CD4-positive, alpha-beta T cell treated with Interleukin-6 at 100 ng/mL for 8 hours (primary cell): ENCODE measurements around the gene TACC2.
A peak's percentile ranks its signal among the peaks of the same experiment; 100 is the strongest.
"Not testable (repeated sequence)": the region's sequence is repeated elsewhere in the genome, so short reads cannot be mapped to it uniquely, and the experiment has no call there.

Source experiments
- DNase-seq: peaks from one replicate; pipeline ENCODE4 v3.0.0-alpha.2; 2020; ENCODE audit warnings: mixed read lengths, low spot score

Gene TACC2, protein sequence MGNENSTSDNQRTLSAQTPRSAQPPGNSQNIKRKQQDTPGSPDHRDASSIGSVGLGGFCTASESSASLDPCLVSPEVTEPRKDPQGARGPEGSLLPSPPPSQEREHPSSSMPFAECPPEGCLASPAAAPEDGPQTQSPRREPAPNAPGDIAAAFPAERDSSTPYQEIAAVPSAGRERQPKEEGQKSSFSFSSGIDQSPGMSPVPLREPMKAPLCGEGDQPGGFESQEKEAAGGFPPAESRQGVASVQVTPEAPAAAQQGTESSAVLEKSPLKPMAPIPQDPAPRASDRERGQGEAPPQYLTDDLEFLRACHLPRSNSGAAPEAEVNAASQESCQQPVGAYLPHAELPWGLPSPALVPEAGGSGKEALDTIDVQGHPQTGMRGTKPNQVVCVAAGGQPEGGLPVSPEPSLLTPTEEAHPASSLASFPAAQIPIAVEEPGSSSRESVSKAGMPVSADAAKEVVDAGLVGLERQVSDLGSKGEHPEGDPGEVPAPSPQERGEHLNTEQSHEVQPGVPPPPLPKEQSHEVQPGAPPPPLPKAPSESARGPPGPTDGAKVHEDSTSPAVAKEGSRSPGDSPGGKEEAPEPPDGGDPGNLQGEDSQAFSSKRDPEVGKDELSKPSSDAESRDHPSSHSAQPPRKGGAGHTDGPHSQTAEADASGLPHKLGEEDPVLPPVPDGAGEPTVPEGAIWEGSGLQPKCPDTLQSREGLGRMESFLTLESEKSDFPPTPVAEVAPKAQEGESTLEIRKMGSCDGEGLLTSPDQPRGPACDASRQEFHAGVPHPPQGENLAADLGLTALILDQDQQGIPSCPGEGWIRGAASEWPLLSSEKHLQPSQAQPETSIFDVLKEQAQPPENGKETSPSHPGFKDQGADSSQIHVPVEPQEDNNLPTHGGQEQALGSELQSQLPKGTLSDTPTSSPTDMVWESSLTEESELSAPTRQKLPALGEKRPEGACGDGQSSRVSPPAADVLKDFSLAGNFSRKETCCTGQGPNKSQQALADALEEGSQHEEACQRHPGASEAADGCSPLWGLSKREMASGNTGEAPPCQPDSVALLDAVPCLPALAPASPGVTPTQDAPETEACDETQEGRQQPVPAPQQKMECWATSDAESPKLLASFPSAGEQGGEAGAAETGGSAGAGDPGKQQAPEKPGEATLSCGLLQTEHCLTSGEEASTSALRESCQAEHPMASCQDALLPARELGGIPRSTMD (N-terminal part only)

DNA sequence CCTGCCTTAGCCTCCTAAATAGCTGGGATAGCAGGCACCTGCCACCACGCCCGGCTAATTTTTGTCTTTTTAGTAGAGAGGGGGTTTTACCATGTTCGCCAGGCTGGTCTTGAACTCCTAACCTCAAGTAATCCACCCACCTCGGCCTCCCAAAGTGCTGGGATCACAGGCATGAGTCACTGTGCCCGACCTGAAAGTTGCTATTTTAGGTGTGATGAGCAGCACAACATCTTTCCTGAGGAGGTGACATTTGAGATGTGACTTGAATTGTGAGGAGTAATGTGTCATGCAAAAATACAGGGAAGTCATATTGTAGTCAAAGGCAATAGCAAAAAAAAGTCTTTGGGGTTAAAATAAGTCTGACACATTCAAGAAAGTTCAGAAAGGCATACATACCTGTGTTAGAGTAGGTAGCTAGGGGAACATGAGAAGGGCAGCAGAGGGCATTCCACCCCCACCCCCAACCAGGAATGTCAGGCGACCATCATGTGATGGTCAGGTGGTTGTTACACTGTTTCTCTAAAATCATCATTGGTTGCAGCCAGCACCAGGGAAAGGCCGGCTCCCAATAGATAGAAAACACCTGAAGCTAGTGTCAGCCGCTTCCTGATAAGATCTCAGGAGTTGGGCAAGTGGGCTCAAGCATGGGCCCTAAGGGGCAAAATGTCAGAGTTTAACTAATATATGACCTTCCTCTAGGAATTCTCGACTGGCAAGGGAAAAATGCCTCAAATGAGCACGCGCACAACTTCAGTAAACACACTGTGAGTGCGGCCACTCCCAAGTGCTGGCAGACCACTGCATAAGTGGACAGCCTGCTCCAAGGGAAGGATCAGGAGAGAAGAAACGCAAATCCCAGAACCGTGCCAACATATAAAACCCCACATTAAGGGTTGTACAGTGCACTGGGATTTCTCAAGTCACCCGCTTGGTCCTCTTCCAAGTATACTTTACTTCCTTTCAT, at the start of gene TACC2:
TACC2 (plus strand) TSS at position 803 of the 964 bp plus-strand sequence. CDS start 32,819 bp downstream, outside the sequence.
- DNase-seq: no peak

DNA sequence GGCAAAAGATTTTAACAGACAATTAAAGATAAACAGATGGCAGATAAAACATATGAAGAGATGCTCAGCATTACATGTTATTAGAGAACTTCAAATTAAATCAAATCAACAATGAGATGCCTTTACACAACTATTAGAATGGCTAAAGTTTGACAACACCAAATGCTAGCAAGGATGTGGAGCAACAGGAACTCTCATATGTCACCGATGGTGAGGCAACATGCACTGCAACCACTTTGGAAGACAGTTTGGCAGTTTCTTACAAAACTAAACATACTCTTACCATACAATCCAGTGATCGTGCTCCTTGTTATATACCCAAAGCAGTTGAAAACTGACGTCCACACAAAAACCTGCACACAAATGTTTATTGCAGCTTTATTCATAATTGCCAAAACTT, 47.4 kb upstream of the TACC2 start:
- no peak for DNase-seq

DNA sequence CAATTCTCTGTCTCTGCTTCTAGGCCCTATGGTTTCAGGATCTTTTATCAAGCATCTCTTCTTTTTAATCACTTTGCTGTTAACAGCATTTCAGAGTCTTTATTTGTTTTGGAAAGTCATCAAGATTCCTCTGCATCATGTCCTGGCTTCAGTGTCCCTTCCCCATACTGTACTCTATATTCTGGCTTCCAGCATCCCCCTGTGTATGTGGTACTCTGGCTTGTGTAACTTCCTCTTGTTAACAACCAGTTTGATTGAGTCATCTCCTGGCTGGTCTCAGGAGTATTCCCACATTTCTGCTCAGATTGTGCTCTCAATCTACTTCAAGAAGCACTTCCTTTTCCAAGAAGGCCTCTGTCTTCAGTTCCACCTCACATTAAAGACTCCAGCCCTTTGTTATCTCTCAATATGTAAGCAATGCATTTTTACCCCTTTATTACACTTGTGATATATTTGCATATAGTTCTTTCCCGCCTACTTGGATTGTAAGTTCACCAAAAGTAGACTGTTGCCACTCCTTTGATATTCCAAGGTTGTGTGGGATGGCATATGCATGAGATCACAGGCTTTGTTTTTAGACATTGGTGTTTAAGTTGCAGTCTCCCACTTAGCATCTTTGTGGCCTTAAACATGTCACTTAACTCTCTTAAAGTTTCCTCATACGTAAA, 46.1 kb upstream of the TACC2 start:
- DNase-seq: no peak

DNA sequence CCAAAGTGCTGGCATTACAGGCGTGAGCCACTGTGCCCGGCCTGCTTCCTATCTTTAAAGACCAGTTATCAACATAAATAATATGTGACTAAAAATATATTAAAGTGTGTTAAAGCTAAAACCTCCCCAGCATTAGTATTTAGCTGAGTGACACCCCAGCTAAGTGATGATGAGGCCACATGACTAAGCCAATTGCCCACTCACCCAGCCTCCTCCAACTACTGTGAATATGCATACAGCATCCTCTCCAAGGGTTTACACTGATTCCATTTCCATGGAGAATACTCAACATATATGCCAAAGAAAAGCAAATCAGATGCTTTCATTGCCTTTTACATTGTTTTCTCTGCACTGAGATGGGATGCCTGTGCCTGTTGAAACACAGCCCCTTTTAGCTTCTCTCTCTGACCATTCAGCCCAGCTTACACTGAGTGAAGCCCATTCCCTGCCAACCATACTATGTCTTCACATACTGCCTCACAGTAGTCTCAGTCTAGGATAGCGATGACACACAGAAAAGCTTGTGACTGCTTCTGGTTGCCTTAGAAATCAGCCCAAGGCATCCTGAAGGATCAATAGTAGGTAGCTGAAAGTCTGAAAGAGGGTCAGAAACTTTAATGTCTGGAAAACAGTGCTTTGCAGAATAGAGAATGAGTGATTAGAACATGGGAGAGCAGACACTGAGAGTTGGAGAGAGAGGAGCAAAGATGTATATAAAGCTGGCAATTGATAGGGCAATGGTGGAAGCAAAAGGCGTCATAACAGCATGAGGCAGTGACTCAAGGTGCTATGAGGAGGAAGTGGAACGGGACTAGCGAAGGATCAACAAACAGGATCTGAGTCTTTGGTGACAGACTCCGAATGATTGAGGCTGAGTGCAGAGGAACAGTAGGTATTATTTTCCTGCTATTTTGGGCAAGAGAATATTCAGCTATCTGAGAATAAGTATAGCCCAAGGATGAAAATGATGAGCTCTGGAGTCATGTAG, 41.3 kb upstream of the TACC2 start:
- no peak for DNase-seq

DNA sequence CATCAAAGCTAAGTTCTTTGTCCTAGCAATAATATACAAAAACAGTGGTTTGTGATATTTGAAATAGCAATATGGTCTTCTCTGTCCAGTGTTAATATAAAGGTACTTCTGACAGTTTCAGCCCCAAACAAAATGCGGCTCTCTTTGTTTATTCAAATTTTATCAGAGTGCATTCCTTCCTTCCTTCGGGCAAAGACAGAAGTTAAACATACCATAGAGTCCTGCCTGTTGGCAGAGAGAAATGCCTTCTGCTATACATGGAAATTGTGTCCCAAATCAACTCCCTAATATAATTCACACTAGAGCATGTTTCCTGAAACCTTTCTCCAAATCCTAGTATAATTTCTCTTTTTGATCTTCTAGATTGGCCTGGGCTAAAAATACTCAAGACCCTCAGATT, 39.9 kb upstream of the TACC2 start:
- DNase-seq: no peak

DNA sequence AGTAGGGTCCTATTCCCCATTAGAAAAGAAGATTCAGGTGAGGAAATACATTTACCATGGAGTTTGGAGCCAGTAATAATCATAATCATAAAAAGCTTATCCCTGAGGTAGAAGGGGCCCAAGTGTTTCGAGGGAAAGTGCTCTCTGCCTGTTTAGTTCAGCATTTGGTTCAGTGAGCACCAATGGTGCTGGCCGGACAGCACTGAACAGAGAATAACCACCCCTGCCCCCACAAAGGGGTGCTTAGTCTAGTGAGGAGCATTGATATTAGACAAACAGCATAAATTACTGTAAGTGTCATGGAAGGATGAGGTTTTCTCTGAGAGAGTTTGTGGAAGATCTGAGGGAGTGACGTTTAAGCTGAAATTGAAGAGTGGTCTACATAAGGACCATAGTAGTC, 39.5 kb upstream of the TACC2 start:
- no peak for DNase-seq

DNA sequence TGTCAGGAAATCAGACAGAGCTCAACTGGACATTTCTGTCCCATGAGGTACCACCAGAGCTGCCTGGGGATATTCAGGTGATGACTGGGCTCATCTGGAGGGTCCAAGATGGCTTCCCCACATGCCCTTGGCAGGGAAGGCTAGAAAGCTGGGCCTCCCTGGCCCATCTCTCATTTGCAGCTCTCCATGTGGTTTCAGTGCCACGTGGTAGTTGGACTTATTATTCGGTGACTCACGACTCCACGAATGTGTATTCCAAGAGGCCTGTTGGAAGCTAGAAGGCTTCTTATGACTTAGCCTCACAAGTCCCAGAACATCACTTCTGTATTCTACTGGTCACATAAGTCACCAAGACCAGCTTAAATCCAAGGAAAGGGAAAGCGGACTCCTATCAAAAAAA, 36.7 kb upstream of the TACC2 start:
- no peak for DNase-seq

DNA sequence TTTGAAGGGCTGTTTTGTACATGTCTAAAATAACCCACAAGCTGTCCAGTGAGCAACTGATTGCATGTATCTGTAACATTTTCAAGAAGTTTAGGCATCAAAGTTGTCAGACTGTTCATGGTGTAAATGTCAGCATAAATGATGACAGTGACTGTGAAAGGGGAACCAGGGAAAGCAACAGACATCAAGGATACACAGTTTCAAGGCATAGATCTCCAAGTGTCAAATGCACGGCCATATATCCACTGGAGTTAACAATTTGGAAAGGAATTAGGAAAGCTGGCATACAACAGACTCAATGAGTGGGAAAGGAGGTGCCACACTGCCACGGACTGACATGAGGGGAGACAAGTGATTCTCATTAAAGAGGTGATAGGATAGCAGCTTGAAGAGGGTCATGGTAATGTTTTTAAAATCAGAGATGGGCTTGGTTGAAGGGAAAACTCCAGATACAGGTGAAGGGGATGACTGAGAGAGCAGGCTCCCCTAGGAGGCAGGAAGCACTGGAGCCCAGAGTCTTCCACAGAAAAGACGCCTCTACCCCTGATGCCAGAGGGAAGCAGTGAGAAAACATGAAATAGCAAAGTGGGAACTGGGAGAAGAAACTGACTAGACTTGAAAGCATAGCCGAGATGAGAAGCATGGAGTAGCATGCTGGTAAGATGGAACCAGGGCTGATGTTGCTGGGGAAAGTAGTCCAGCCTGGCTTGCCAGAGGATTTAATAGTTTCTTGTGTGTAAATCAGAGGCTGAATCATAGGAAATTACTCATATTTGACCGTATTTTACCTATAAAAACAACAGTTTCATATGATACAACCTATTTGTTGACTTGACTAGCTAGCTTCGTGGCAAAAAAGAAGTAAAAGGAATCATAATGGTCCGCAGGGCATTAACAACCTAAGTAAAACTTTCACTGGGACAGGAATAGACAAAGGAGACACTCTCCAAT, 32.6 kb upstream of the TACC2 start:
- no peak for DNase-seq

DNA sequence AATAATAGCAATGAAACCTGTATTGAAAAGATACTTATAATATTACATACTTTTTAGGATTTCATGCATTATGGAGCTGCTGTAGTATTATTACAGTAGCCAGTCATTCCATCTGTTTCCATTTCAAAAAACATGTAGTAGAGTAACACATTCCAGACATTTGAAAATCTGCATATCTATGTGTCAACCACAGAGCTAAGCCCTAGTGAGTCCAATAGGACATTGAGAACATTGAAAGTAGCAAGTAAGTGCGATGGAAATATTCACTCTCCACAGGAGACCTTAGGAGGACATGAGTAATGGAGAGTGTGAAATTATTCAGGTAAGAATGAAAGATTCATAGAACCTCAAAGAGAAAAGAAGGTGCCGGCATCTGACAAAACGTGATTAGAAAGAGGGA, 29.3 kb upstream of the TACC2 start:
- DNase-seq: no peak

DNA sequence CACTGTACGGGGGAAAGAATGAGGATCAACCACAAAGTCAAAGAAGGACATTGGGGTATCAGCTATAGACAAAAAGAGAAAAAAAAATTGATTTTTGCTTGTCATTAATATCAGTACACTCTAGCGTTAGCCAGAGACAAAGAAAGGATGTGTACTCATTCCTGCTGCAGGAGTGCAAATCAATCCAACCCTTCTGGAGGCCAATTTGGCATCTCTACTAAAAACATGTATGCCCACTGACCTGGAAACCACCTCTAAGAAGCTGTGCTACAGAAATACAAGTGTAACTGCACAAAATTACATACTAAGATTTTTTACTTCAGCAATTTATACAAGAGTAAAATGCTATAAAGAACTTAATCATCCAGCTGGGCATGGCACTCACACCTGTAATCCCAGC, 27.5 kb upstream of the TACC2 start:
- no peak for DNase-seq

DNA sequence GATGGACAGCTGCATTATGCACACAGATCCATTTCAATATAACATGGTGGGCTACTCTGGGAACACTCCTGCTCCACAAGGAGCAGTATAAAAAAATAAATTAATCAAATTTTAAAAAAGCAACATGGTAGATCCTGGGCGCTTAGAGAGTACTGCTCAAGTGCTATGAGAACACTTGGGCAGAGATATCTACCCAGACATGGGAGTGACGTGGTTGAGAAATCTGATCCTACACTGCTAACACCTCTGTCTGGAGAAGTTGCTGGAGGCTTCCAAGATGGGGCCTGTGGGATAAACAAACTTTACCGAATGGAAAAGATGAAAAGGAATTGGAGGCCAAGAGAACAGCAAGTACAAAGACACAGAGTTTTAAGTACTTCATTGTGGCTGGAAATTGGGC, 23.0 kb upstream of the TACC2 start:
- DNase-seq: no peak

DNA sequence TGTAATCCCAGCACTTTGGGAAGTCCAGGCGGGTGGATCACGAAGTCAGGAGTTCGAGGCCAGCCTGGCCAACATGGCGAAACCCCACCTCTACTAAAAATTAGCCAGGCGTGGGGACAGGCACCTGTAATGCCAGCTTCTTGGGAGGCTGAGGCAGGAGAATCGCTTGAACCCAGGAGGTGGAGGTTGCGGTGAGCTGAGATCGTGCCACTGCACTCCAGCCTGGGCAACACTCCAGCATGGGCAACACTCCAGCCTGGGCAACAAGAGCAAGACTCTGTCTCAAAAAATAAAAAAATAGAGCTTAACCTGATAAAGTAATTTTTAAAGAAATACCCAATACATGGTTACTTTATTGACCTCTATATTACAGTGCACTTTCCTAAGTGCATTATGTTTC, 19.9 kb upstream of the TACC2 start:
- not testable (repeated sequence) for DNase-seq

DNA sequence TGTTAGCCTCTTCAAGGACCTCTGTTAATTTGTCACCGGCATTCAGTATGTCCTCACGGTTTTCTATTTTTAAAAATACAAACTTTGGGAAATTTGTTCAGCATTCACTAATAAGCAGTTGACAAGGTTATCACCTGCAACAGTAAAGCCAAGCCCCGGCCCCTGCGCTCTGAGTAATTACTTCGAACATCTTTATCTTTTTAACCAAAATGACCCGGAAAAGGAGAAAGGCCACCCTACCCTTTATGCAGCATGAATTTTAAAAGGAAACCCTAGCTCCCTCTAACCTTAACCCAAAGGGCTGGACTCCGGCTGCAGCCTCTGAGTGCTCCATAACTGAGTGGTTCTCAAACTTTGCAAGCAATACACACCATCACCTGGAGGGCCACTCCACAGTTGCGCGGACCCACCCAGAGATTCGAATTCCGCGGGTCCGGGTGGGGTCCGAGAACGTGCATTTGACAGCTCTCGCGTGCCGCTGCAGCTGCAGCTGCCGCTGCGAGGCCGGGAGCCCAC, 14.9 kb upstream of the TACC2 start:
- no peak for DNase-seq

DNA sequence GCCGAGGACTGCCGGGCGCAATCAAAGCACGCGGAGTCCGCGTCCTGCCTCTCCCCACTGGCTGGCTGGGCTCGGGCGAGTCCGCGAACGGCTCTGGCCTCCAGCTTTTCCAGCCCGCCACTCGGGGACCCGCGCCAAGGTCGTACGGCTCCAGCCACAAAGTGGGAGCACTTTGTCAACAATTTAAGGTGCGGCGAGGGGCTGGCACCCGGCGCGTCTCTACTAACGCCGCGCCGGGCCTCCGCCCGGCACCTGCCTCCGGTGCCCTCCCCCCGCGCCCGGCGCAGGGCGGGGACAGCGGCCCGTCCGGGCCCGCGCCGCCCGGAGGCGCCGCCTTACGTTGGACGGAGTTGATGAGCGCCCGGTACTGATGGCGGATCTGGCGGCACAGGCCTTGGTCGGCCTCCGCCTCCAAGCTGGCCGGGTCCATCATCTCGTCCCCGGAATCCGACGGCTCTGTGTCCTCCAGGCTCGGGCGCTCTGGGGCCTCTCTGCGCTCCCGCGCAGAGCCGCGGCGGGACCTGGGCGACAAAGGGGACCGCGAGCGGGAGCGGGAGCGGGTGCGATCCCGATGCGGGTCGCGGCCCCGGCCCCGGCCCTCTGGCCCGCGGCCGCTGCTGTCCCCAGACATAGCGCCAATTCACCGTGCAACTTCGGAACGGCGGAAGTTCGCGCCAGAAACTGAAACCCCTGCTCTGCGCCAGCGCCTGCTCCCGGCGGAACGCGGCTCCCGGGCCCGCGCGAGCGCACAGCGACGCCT, 14.2 kb upstream of the TACC2 start, which contains the start of gene NSMCE4A:
NSMCE4A (minus strand) TSS at position 683 of the 760 bp plus-strand sequence; CDS start at position 631, 52 bp downstream.
- DNase-seq: peak; percentile 64

DNA sequence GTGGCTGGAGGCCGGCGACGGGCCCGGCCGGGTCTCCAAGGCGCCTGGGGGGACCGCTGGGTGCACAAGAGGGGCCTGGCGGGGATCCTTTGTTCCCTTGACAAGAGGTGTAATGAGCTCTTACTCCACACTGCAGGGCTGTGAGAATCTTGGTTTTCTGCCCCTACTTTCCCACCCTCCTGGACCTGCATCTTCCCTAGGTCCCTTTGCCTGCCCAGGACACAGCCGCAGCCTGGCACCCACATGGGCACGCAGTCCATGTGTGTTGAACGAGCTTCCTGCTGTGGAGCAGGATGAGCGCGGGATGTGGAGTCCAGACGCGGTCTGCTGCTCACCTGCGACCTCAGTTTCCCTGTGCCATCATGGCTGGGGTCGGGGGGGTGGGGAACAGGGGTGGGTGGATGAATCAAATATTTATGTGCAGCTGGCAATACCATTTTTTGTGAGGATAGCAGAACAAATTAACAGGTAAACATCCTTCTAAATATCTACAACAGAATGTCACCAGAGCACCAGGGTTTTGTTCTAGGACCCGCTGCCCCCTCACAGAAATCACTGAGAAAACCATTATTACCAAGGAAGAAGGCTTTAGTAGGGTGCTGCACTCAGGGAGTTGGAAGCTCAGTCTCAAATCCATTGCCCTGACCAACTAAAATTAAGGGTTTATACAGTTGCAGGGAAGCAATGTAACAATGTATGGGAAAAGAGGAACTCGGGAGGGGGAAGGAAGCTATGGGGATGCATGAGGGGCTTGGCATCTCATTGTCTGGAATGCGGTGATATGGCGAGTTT, 13.5 kb upstream of the TACC2 start:
- no peak for DNase-seq

DNA sequence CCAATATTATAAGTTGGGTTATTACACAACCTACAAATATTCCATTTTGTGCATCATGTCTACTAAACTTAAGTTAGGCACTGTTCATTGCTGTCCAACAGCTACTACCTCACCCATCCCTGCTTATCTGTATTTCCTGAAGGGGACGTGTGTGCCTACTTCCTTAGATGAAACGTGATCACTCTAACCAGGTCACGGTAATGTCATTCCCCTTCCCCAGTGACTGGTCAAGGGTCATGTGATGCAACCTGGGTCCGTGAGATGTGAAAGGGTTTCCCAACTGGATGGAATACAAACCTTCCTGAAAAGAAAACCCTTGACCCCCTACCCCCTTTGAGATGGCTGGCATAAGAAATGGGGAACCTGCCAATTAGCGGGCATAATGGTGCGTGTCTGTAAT, 12.4 kb upstream of the TACC2 start:
- DNase-seq: no peak
